Choroid plexus epithelial cell (primary cell): ENCODE results near the gene KRTAP7-1.

Experiments
- DNase-seq: peaks from one replicate; pipeline ENCODE4 v3.0.0-alpha.2; 2010; ENCODE audit warnings: low read depth
- H3K4me3 ChIP-seq: 2 replicates; pipeline ENCODE4 v1.5.1; 2011; ENCODE audit warnings: low read depth, mild to moderate bottlenecking, control low read depth, low read length, moderate library complexity
- TF ChIP-seq, protein P1 (sequence below): conservative IDR thresholded peaks from 2 replicates; pipeline ENCODE4 v1.5.1; 2011; ENCODE audit warnings: low read depth, mild to moderate bottlenecking, control low read depth, inconsistent platforms, low read length, moderate library complexity

Gene KRTAP7-1, protein sequence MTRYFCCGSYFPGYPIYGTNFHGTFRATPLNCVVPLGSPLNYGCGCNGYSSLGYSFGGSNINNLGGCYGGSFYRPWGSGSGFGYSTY

DNA sequence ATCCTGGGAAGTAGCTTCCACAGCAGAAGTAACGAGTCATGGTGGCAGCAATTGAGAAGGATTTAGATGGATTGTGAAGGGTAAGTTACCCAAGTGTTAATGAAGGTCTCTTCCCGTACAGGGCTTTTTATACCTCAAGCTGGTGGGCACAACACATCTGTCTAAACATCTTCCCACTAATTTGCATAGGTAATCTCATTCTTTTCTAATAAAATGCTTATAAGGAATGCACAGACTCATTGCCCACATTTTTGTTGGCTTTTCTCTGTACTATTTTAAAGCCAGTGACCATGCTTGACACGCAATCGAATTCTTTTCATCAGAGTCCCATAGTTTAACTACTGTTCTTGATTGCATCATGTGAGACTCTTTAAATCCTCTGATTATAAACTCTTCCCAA is at the start of gene KRTAP7-1:
Gene KRTAP7-1, minus strand, starts transcription at position 101 of the 400 bp plus-strand sequence. Its CDS starts 61 bp downstream, at position 40.
- H3K4me3 ChIP-seq, result no peak within 1 kb of the TSS
- DNase-seq, result no peak
- TF ChIP-seq, protein P1, sequence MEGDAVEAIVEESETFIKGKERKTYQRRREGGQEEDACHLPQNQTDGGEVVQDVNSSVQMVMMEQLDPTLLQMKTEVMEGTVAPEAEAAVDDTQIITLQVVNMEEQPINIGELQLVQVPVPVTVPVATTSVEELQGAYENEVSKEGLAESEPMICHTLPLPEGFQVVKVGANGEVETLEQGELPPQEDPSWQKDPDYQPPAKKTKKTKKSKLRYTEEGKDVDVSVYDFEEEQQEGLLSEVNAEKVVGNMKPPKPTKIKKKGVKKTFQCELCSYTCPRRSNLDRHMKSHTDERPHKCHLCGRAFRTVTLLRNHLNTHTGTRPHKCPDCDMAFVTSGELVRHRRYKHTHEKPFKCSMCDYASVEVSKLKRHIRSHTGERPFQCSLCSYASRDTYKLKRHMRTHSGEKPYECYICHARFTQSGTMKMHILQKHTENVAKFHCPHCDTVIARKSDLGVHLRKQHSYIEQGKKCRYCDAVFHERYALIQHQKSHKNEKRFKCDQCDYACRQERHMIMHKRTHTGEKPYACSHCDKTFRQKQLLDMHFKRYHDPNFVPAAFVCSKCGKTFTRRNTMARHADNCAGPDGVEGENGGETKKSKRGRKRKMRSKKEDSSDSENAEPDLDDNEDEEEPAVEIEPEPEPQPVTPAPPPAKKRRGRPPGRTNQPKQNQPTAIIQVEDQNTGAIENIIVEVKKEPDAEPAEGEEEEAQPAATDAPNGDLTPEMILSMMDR, result no peak

DNA sequence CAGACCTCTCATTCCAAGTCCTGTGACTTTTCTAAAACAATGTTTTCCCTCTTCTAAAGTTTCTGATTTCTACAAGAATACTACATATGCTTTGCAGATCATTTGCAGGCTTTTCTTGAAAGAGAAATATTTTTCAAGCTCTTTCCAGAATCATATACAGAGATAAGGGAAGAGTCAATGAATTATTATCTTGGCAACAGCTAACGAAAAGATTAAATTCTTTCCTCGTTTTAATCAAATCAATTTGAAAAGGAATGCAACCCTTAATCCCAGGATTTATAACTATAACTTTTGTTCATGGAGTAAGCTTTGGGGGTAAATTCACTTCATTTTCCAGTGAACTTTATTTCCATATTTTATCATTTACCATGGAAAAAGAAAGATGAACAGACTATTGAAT is 45.0 kb upstream of the KRTAP7-1 start:
- no peak for DNase-seq
- TF ChIP-seq, protein P1, result no peak
- no peak overlapping the region for H3K4me3 ChIP-seq

DNA sequence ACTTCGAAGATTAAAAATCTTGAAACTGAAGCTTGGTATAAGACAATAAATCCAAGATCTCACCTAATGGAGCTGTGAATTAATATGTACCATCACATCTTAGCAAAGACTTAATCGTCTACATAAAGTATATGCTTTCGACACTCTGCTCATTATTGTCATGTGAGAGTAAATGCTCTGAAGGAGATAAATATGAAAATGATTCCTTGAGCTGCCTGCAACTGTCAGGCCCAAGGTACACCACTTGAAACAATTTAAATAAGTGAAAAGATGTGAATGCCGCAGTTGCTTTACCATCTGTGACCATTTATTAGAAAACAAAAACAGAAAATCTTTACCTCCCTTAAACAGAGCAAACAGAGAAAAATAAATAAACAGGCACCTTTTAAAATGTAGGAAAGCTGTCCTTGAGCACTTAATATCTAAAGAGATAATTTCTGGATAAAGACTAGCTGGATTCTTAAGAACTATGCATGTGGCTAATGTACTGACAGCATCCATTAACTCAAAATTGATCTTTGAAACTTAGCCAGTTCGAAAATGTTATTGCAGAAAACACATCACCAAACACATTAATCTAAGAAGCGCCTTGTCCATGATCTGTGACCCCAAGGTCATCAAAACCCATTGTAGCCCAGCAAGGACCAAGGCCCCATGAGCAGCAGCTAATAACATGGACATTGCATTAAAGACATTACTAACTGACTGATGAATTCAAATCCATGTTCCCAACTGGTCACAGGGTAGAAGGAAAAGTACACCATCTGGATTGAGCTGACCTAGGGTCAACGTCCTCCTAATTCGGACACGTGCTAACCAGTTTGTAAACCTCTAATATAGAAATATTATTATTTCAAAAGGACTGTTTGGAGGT is 18.3 kb upstream of the KRTAP7-1 start:
- no peak overlapping the region for H3K4me3 ChIP-seq
- no peak for DNase-seq
- TF ChIP-seq, protein P1, result no peak

DNA sequence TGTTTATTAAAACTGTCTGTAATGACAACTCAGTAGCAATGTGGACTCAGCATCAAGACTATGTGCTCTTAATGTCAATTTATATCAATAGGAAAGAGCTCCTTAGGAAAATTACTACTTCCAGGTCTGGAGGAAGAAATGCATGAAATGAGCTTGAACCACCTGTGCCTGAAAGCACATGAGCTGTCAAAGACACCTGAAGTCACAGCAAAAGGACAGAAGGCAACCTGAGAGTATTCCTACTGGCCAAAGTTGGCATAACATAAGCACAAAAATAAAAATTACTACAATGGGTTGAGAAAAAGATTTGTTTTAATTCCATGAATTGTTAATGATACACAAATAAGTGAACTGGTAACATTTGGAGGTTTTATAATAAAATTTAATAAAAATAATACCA is 13.4 kb upstream of the KRTAP7-1 start:
- TF ChIP-seq, protein P1, result no peak
- H3K4me3 ChIP-seq, result no peak overlapping the region
- no peak for DNase-seq

DNA sequence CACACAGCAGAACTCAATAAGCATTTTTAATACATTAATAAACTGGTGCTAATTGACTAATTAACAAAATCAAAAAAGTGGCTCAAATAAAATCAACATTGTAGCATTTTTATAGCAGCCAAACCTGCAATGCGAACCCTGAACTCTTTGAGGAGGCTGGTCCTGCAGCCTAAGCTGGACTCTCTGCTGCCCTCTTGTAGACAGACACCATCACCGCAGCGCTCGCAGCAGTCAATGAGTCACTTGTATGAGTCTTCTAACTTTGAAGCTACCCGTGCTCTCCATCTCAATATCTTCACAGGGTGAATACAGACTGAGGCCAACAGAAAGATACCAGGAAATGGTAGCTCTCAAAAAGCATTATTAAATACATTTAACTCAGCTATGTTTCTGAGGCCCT is 9.7 kb upstream of the KRTAP7-1 start:
- DNase-seq, result peak; percentile 28
- no peak overlapping the region for H3K4me3 ChIP-seq
- TF ChIP-seq, protein P1, result peak; percentile 43

DNA sequence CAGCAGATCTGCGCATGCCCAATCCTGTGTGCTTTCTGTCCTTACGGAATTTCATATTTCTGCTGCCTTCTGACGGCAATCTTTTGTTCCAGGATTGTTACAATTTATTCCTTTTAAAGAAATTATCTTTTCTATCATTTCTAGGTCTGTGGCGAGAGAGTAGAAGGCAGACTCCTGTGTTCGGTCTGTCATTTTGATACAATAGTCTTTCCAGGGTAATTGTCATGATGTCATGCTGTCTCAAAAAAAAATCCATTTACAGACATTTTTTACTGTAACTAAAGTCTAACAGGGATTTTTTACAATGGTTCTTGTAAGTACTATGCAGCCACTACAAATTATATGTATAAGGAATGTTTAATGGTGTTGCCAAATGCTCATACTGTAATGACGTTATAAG is 9.0 kb upstream of the KRTAP7-1 start:
- H3K4me3 ChIP-seq, result no peak overlapping the region
- TF ChIP-seq, protein P1, result no peak
- no peak for DNase-seq
